DMS79 treated with DMSO at 0.1 percent for 48 hours (cell line): Measurements from ENCODE around the gene CHRNE.

Source experiments
- DNase-seq: peaks from one replicate; lab custom pipeline; 2025; lab: John Stamatoyannopoulos, UW

Gene CHRNE

DNA sequence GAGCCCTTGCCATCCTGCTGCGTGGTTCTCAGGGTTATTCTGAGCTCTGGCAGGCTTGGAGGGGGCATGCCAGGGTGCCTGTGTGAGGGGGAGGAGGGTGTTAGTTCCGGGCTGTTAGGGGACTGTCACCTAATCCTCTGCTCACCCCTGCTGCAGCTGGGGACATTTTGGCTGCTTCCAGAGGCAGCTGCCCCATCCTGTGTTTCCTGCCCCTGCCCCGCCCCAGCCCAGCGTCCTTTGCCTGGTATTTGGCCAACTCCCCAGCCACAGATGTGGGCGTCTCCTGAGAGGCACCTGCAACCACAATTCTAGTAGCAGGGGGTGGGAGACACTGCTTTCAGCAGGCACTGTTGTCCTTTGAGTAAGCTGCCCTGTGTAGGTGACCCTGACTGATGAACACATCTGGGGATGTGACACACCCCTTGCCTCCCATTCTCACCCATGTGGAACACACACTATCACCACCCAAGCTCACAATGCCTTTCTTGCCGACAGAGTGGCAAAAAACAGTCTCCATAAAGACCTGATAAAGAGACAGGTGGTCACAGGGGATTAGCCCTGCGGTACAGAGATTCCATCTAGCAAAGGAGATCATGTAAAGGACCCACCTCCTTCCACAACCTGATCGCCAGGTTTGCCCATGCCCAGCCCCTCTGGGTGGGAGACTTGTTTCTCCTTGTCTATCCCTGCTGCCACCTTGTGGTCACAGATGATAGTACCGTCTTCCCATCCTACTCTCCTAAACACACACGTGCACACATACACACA lies at the start of gene CHRNE:
TSS of gene CHRNE (minus strand) at position 48 of the 768 bp plus-strand sequence. CDS start at position 13, 35 bp downstream.
- DNase-seq, result peak; percentile 86

DNA sequence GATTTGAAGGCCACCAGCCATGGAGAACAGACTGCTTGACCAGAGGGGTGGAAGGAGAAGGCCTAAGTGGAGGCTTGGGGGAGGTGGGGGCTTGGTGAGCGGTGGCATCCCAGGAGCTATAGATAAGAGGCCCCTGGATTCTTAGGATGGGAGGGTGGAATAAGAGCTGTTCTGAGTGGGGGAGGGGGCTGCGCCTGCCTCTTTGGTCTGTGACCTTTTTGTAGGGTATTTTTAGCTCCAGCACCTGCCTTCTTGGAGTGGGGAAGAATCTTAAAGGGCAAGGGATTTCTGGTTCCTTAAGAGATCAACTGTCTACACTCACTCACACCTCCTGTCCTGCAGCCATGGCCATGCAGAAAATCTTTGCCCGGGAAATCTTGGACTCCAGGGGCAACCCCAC lies 48.6 kb upstream of the CHRNE start:
- DNase-seq, result no peak

- DNase-seq, result peak; percentile 71
These were observed 47.9 kb upstream of the CHRNE start, which contains the start of gene ENO3 for GRCh38 chr17:4950746-4951204. Gene ENO3, plus strand, starts transcription at chr17:4951119. Its CDS starts 711 bp downstream, at chr17:4951830.

GRCh38 chr17:4950075-4950745 lies 47.3 kb upstream of the CHRNE start:
- DNase-seq, result peak; percentile 51

DNA sequence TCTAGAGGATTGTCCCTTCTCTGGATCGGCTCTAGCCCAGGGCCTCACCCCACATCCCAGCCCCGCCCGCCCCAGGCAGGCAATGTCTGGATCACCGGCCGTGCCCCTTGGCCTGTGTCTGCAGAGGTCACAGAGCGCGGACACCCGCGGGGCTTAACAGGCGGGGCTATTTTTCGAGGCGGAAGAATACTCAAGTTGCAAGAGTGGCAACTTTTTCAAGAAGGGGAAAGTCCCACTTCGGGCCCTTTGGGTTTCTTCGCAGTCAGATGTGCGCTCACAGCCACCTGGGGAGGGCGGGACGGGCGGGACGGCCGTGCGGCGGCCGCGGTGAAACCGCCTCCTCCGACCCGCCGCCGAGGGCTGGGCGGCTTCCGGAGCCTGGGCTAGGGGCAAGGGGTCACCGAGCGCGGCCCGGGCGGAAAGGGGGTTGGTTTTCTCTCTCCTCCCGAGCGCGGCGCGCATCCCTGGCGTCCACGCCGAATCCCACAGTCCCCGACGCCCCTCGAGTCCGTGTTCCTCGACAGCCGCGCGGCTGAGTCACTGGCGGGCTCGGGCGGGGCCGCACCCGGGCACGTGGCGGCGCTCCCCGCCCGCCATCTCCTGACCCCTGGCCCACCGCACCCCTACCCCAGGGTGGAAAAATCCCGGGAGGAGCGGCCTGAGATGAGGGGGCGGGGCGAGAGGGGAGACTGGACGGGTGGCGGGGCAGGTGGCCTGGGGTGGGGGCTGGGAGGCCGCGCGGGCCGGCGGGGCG lies 46.6 kb upstream of the CHRNE start:
- DNase-seq, result peak; percentile 65

- DNase-seq, result peak; percentile 85
These were observed 46.0 kb upstream of the CHRNE start for GRCh38 chr17:4948931-4949320.

GRCh38 chr17:4948166-4948930 lies 45.5 kb upstream of the CHRNE start, which contains the start of gene PFN1:
Gene PFN1, minus strand, starts transcription at chr17:4948530. Its CDS starts 136 bp downstream, at chr17:4948394.
- peak; percentile 85 for DNase-seq

- no peak for DNase-seq
These were observed 44.7 kb upstream of the CHRNE start for GRCh38 chr17:4947411-4948165.

DNA sequence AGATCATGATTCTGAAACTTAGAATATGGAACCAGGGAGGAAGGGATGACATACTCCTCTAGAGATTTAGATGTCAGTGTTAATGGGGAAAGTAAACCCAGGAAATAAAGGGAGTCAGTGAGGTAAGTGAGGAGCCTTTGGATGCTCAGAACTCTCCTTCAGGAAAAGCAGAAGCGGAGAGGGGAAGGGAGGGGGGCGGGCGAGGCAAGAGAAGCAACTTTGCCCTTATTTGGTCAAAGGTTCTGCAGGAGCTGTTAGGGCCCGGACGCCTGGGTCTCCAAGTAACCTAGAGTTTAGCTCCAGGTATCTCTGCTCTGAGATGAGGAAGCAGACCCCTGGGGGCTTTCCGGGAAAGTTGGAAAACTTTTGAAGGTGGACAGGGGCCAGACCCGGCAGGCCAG lies 44.1 kb upstream of the CHRNE start:
- no peak for DNase-seq

DNA sequence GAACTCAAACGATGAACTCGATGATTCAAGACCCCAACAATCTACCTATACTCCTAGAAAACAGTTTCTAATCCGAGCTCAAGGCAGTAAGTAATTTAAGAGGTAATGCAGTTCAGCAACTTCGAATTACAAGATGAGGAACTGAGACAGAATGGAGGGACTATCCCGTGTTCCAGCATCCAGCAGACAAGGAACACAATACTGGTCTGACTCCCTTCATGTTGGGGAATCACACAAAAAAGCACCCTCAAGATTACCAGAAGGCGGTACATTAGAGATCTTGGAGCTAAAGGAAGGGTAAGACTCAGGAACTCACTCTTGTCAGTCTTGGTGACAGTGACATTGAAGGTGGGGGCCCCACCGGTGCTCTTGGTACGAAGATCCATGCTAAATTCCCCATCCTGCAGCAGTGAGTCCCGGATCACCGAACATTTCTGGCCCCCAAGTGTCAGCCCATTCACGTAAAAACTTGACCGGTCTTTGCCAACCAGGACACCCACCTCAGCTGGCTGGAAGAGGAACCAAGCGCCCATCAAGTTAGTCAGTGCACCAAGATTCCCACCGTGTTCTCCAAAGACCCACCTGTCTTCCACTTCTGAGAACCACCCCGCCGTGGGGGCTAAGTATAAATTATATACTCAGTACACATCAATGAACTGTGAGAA lies 43.5 kb upstream of the CHRNE start:
- no peak for DNase-seq

DNA sequence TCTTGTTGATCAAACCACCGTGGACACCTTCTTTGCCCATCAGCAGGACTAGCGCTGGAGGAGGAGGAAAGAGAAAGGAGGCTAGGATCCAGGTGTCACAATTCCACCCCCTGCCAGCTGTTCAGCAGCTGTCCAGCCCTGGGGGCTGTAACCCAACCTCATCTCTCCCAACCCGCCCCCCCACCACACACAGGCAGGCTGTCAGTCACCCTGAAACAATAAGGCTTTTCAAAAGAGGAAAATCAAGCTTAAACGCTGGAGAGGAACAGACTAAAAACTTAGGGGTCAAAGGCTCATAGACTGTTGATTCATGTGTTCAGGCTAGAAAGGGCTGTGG lies 43.0 kb upstream of the CHRNE start:
- DNase-seq, result no peak

DNA sequence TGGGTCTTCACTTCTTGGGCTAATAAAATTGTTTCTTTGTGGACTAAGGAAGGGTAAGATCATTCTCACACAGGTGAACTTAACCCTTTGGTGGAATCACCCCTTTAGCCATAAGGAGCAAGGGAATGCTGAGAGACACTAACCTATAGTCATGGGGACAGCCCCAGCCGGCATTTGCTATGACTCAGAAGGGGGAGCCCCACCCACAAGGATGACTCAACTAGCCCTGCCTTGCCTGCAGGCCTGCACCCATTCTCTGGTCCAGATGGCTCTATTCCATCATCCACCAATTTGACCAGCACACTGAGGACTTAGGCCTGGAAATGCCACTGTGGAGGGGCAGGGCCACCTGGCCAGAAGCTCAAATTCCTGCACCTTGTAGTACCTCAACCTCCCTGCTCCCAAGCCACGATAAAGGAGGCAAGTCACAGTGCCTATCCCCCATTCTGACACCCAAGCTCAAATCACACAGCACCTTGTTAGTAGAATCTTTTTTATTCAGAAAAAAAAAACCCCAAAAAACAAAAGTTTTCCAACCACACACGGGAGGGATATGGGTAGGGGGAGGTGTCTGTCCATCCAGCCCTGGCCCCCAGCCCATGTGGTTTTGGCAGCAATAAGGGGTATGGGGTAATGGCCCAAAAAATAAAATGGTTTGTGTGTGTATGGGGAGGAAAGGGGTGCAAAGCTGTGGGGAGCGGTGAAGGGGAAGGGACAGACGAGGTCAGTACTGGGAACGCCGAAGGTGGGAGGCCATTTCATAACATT lies 42.5 kb upstream of the CHRNE start:
- DNase-seq, result no peak

DNA sequence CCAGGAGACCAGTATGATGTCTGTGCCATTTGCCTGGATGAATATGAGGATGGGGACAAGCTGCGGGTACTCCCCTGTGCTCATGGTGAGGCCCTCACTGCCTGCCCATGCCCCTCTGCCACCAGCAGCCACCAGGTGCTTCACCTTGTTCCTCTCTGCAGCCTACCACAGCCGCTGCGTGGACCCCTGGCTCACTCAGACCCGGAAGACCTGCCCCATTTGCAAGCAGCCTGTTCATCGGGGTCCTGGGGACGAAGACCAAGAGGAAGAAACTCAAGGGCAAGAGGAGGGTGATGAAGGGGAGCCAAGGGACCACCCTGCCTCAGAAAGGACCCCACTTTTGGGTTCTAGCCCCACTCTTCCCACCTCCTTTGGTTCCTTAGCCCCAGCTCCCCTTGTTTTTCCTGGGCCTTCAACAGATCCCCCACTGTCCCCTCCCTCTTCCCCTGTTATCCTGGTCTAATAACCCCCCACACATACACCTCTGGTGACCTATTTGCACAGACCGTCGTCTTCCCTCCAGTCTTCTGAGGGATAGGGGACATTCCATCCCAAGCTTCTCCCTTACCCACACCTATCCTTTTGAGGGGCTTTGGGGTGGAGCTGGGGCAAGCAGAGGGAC lies 41.8 kb upstream of the CHRNE start:
- no peak for DNase-seq

DNA sequence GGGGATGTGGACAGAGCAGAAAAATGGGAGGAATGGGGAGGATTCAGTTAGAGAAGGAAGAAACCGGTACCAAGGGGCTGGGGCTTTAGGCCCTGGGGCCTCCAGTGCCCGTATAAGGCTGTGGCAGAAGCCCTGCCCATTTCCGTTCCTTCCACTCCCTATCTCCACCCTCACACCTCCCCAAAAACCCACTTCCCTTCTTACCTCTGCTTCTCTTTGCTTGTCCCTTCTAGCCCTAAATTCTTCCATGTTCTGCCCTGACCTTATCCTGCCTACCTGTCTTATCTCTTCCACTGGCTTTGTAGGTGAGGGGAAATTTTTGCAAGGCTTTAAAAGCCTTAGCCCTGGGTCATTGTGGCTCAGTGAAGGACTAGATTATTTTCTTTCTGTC lies 41.3 kb upstream of the CHRNE start:
- DNase-seq, result no peak

DNA sequence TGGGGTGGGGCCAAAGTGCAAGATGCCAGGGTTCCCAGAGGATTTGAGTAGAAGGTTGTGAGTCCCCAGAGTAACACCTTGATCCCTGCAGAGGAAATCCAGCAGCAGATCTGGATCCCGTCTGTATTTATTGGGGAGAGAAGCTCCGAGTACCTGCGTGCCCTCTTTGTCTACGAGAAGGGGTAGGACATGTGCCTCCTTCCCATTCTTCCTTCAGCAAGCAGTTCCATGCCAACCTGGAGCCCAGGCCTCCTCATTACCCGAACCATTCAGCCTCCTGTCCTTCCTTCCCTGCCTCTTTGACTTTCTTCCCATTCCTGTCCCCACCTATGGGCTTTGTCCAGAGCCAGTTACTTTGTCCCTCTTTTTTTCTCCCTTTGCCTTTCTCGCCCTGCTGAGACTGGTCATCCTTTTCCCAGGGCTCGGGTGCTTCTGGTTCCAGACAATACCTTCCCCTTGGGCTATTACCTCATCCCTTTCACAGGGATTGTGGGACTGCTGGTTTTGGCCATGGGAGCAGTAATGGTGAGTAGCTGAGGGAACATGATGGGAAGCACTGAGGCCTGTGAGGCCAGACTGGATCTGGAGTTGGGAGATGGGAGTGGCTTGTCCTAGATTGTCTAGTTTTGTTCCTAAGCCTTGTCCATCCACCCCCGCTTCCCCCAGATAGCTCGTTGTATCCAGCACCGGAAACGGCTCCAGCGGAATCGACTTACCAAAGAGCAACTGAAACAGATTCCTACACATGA lies 40.0 kb upstream of the CHRNE start:
- no peak for DNase-seq

DNA sequence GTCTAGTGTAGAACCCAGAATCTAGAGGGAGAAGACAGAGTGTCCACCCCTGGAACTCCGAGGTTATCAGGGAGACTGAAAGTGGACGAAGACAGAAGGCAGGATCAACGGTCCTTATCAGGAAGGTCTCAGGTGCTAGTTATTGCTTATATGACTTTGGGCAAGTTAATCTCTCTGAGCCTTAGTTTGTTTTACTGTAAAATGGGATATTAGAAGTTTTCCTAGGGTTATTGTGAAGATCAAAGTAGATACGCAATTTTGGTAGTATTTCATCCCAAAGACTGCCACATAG lies 38.4 kb upstream of the CHRNE start:
- DNase-seq, result no peak

DNA sequence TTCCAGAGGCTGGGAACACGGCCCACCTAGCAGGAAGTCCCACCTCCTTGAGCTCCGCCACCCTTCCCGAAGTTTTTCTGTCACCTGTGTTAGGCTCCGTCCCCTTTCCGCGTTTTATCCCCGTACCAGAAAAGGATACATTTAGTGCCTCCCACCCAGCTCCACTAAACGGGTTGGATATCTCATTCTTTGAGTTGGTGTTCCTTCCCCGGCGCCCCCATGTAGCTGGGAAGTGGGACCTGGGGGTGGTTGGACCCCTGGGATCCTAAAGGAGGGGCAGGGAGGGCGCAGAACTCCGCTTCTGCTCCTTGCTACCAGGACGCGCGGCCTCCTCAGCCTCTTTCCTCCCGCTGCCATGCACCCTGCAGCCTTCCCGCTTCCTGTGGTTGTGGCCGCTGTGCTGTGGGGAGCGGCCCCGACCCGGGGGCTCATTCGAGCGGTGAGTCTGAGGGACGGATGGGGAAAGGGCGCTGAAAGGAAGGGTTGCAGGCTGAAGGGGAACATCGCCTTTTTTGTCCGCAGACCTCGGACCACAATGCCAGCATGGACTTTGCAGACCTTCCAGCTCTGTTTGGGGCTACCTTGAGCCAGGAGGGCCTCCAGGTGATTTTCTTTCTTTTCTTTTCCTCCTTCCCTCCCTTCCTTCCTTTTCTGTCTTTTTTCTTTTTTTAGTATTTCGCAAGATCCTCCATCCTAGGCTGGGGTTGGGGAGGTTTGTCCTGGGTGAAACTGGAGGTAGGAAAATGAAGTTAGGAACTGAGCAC lies 37.8 kb upstream of the CHRNE start:
- no peak for DNase-seq
